Erythroblast (primary cell): ENCODE results near the gene HOXD9.

ENCODE experiments used
- GATA1 ChIP-seq: IDR thresholded peaks from 2 replicates; pipeline ENCODE4 v1.6.1; 2011; ENCODE audit warnings: low read depth, mild to moderate bottlenecking, control low read depth, low read length, moderate library complexity
- POLR2A ChIP-seq: IDR thresholded peaks from 2 replicates; pipeline ENCODE4 v1.6.1; 2011; ENCODE audit warnings: mild to moderate bottlenecking, low read length

GRCh38 chr2:176114120-176114929 lies 8.2 kb upstream of the HOXD9 start:
- TF ChIP-seq POLR2A (no peak), GATA1 (no peak)
